GM19239 (cell line): ENCODE data around the gene DKKL1.
"Not testable (repeated sequence)": the region's sequence is repeated elsewhere in the genome, so short reads cannot be mapped to it uniquely, and the experiment has no call there.

Experiments used
- DNase-seq: peaks from one replicate; pipeline ENCODE4 v3.0.0; 2011; ENCODE audit warnings: low spot score; ENCODE audit not compliant: insufficient read length
- FAIRE-seq: peaks from 2 replicates; lab custom pipeline; 2011; peaks lifted over from hg19 to GRCh38; lab: Jason Lieb, UNC

Gene DKKL1

GRCh38 chr19:49359851-49360820 lies 3.5 kb upstream of the DKKL1 start:
- no peak for DNase-seq
- no peak for FAIRE-seq

GRCh38 chr19:49361438-49362047 lies 2.1 kb upstream of the DKKL1 start:
- no peak for DNase-seq
- no peak for FAIRE-seq

- DNase-seq (no peak), FAIRE-seq (no peak)
Measured at GRCh38 chr19:49362048-49362928, 1.4 kb upstream of the DKKL1 start, which contains the start of gene TEAD2. Gene TEAD2 (minus strand): TSS chr19:49362416. CDS start chr19:49360075, 2,341 bp downstream.

GRCh38 chr19:49362929-49363267 lies 779 bp upstream of the DKKL1 start:
- FAIRE-seq, result no peak
- no peak for DNase-seq

GRCh38 chr19:49364083-49364737 lies 533 bp downstream of the DKKL1 start:
- no peak for DNase-seq
- FAIRE-seq, result no peak

- no peak for FAIRE-seq
- no peak for DNase-seq
Measured at GRCh38 chr19:49366110-49366509, 2.4 kb downstream of the DKKL1 start.

- FAIRE-seq (no peak), DNase-seq (no peak)
Measured at GRCh38 chr19:49368711-49369358, 5.2 kb downstream of the DKKL1 start.

GRCh38 chr19:49371184-49371583 lies 7.5 kb downstream of the DKKL1 start:
- FAIRE-seq (no peak), DNase-seq (no peak)

GRCh38 chr19:49373174-49373573 lies 9.5 kb downstream of the DKKL1 start:
- not testable (repeated sequence) for FAIRE-seq, DNase-seq

GRCh38 chr19:49374665-49375434 lies 11.2 kb downstream of the DKKL1 start:
- DNase-seq (no peak), FAIRE-seq (no peak)

- FAIRE-seq, result no peak
- no peak for DNase-seq
Measured at GRCh38 chr19:49378512-49378911, 14.8 kb downstream of the DKKL1 start.

GRCh38 chr19:49380391-49380790 lies 16.7 kb downstream of the DKKL1 start:
- DNase-seq, result no peak
- FAIRE-seq, result no peak

- FAIRE-seq (no peak), DNase-seq (no peak)
Measured at GRCh38 chr19:49382639-49383038, 19.0 kb downstream of the DKKL1 start.

GRCh38 chr19:49383599-49383998 lies 19.9 kb downstream of the DKKL1 start:
- DNase-seq, result no peak
- FAIRE-seq, result no peak

GRCh38 chr19:49387936-49388372 lies 24.3 kb downstream of the DKKL1 start, which contains the start of gene KASH5:
Gene KASH5 (plus strand): TSS chr19:49388249. CDS start chr19:49390884, 2,635 bp downstream.
- FAIRE-seq (no peak), DNase-seq (no peak)

- FAIRE-seq (no peak), DNase-seq (no peak)
Measured at GRCh38 chr19:49389406-49389805, 25.7 kb downstream of the DKKL1 start.

- FAIRE-seq, result no peak
- no peak for DNase-seq
Measured at GRCh38 chr19:49390131-49390928, 26.7 kb downstream of the DKKL1 start.

GRCh38 chr19:49390929-49391359 lies 27.3 kb downstream of the DKKL1 start:
- FAIRE-seq (no peak), DNase-seq (no peak)
